ENCODE data around the gene ARL6IP1. TPM values are rescaled to one million over a fixed set of nuclear protein-coding genes. Genes with fewer than 3 reads are reported as not detected.

Gene ARL6IP1
- polyA plus RNA-seq, 2 donors: 46.5 to 59.5 TPM

DNA sequence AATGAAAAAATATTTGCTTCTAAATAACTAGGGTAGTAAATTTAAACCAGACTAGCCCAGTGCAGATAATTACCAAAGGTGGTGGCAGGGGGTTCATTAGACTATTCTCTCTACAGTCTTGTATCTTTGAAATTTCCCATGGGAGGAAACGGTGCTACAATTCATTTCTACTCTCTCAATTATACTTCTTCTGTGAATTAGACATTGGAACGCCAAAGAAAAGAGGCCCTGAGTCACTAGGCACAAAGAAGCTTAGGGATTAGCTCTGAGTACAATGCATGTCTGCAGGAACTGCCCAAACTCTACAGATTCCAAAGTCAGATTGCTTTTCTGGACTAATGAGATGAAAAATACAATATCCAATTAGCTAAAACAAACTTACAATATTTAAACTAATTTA lies 30.7 kb upstream of the ARL6IP1 start:
- 58 to 67% methylated on average over 2 of the region's 2 CpGs for WGBS, 2 donors
- peaks cover 11 to 35% of the 10 kb centered on the region in 2 donors for H3K36me3 ChIP-seq (ENCODE audit: control insufficient read depth in 2 of 2, insufficient read depth in 2 of 2, low read length in 1 of 2)

DNA sequence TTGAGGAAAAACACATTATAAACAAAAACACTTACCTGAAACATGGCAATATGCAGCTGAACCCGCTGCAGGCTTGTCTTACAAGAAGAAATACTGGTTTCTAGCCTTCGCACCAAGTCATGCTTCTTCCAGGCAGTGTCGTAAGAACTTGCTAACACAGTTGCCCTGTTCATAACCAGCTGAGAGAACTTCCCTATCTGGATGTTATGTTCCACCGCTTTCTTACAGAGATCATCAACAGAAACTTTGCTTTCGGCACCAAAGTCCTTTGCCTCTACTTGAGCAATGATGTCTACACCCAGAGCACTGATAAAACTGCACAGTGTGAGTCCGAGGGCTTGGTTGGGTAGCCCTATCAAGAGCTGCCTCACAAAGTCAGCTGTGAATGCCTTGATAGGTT lies 27.9 kb upstream of the ARL6IP1 start:
- 93 to 94% methylated on average over 6 of the region's 6 CpGs for WGBS, 2 donors
- Histone ChIP-seq H3K4me3 (ENCODE audit: low read depth in 1 of 2, low read length in 2 of 2) (no peak overlapping the region), H3K4me1 (ENCODE audit: control insufficient read depth in 2 of 2, insufficient read depth in 2 of 2, low read length in 1 of 2) (no peaks in the 10 kb centered on the region), H3K27ac (ENCODE audit: low read depth in 2 of 2, low read length in 1 of 2) (no peak overlapping the region), H3K36me3 (ENCODE audit: control insufficient read depth in 2 of 2, insufficient read depth in 2 of 2, low read length in 1 of 2) (peaks cover 8 to 16% of the 10 kb centered on the region in 2 donors), H3K27me3 (ENCODE audit: control insufficient read depth in 1 of 2, insufficient read depth in 2 of 2, low read length in 2 of 2) (no peaks in the 10 kb centered on the region), H3K9me3 (ENCODE audit: control insufficient read depth in 2 of 2, insufficient read depth in 1 of 2, low read depth in 1 of 2, low read length in 1 of 2) (no peaks in the 10 kb centered on the region)

More for the DNA sequence above, 30.7 kb upstream of the ARL6IP1 start:
- Histone ChIP-seq H3K27ac (ENCODE audit: low read depth in 2 of 2, low read length in 1 of 2) (no peak overlapping the region), H3K4me1 (ENCODE audit: control insufficient read depth in 2 of 2, insufficient read depth in 2 of 2, low read length in 1 of 2) (no peaks in the 10 kb centered on the region), H3K27me3 (ENCODE audit: control insufficient read depth in 1 of 2, insufficient read depth in 2 of 2, low read length in 2 of 2) (no peaks in the 10 kb centered on the region), H3K9me3 (ENCODE audit: control insufficient read depth in 2 of 2, insufficient read depth in 1 of 2, low read depth in 1 of 2, low read length in 1 of 2) (no peaks in the 10 kb centered on the region), H3K4me3 (ENCODE audit: low read depth in 1 of 2, low read length in 2 of 2) (no peak overlapping the region)

DNA sequence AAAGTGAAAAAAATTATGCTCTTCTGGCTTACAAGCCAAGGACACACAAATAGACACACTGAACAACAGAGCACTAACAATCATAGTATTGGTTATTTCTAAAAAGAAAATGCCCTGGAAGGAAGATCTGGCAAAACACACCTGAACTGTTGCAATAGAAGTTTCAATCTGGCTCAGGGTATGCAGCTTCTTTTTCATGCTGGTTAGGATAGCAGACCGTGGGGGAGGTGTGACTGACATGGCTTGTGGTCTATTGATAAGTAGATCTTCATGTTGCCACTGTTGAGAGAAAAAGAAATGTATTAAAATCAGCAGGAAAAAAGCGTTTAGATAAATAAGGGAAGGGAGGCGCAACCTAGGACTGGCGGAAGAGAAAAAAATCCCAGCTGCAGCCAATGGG lies 26.5 kb upstream of the ARL6IP1 start:
- Histone ChIP-seq H3K27me3 (ENCODE audit: control insufficient read depth in 1 of 2, insufficient read depth in 2 of 2, low read length in 2 of 2) (no peaks in the 10 kb centered on the region), H3K27ac (ENCODE audit: low read depth in 2 of 2, low read length in 1 of 2) (no peak overlapping the region), H3K4me3 (ENCODE audit: low read depth in 1 of 2, low read length in 2 of 2) (no peak overlapping the region), H3K36me3 (ENCODE audit: control insufficient read depth in 2 of 2, insufficient read depth in 2 of 2, low read length in 1 of 2) (peaks cover 8 to 14% of the 10 kb centered on the region in 2 donors), H3K9me3 (ENCODE audit: control insufficient read depth in 2 of 2, insufficient read depth in 1 of 2, low read depth in 1 of 2, low read length in 1 of 2) (no peaks in the 10 kb centered on the region), H3K4me1 (ENCODE audit: control insufficient read depth in 2 of 2, insufficient read depth in 2 of 2, low read length in 1 of 2) (no peaks in the 10 kb centered on the region)
- 89 to 92% methylated on average over 4 of the region's 4 CpGs for WGBS, 2 donors

DNA sequence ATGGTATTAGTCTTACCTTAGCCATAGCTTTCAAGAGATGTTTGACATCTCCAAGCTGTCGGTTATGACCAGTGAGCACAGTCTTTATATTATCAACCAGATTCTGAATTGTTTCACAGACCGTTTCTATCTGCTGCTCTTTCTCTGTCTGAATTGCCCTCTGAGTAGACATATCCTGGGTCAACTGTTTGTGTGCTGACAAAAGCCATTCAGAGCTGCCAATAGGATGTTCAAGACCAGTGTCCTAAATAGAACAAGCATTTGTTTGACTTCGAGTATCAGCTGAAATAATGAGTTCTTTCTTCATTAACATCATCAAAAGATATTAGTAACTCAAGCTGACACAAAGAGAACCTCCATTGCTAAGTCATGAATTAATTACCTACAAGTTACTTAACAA lies 14.9 kb upstream of the ARL6IP1 start:
- Histone ChIP-seq H3K36me3 (ENCODE audit: control insufficient read depth in 2 of 2, insufficient read depth in 2 of 2, low read length in 1 of 2) (peaks cover 6 to 8% of the 10 kb centered on the region in 2 donors), H3K27ac (ENCODE audit: low read depth in 2 of 2, low read length in 1 of 2) (no peak overlapping the region), H3K4me3 (ENCODE audit: low read depth in 1 of 2, low read length in 2 of 2) (no peak overlapping the region), H3K9me3 (ENCODE audit: control insufficient read depth in 2 of 2, insufficient read depth in 1 of 2, low read depth in 1 of 2, low read length in 1 of 2) (no peaks in the 10 kb centered on the region), H3K4me1 (ENCODE audit: control insufficient read depth in 2 of 2, insufficient read depth in 2 of 2, low read length in 1 of 2) (no peaks in the 10 kb centered on the region), H3K27me3 (ENCODE audit: control insufficient read depth in 1 of 2, insufficient read depth in 2 of 2, low read length in 2 of 2) (no peaks in the 10 kb centered on the region)
- 84 to 86% methylated on average over 3 of the region's 3 CpGs for WGBS, 2 donors

DNA sequence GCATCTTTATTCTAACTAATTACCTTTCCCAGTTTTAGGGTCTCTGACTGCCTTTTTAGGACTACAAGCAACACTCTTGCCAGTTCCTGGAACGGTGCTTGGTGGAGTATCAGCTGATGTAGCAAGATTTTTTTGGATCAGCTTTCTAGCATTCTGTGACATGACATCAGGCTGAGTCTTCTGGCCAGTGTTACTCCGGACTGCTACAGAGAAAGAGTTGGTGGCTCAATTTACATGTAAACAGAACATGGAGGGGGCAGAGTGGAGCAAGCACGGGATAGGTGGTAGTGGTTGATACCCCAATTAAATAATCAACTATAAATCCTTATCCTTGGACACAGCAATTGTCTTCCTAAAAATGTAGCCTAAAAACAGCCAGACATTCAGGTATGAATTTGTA lies 10.6 kb upstream of the ARL6IP1 start:
- Histone ChIP-seq H3K9me3 (ENCODE audit: control insufficient read depth in 2 of 2, insufficient read depth in 1 of 2, low read depth in 1 of 2, low read length in 1 of 2) (no peaks in the 10 kb centered on the region), H3K36me3 (ENCODE audit: control insufficient read depth in 2 of 2, insufficient read depth in 2 of 2, low read length in 1 of 2) (peaks cover 12 to 14% of the 10 kb centered on the region in 2 donors), H3K4me3 (ENCODE audit: low read depth in 1 of 2, low read length in 2 of 2) (no peak overlapping the region), H3K4me1 (ENCODE audit: control insufficient read depth in 2 of 2, insufficient read depth in 2 of 2, low read length in 1 of 2) (no peaks in the 10 kb centered on the region), H3K27me3 (ENCODE audit: control insufficient read depth in 1 of 2, insufficient read depth in 2 of 2, low read length in 2 of 2) (no peaks in the 10 kb centered on the region), H3K27ac (ENCODE audit: low read depth in 2 of 2, low read length in 1 of 2) (no peak overlapping the region)
- 93 to 95% methylated on average over 3 of the region's 3 CpGs for WGBS, 2 donors

DNA sequence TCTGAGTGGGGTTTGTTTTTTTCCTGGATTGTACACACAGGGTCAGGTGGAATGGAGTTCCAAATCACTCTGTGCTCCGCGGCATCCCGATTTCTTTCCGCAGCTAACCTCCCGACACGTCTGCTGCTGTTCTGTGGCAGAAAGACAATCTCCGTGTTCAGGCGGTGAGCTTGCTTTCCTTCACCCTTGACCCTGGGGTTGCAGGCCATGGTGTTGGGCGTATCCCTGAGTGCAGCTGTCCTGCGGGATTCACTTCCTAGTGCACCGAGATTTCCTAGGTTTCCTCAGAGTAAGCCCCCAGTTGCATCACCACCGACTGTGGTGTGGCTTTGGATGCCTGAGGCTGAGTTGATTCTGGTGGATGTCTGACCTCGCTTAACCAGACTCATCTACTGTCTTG lies 7.8 kb upstream of the ARL6IP1 start:
- H3K36me3 ChIP-seq (ENCODE audit: control insufficient read depth in 2 of 2, insufficient read depth in 2 of 2, low read length in 1 of 2): peaks cover 10 to 12% of the 10 kb centered on the region in 2 donors
- WGBS, 2 donors: 94 to 95% methylated on average over 13 of the region's 13 CpGs

DNA sequence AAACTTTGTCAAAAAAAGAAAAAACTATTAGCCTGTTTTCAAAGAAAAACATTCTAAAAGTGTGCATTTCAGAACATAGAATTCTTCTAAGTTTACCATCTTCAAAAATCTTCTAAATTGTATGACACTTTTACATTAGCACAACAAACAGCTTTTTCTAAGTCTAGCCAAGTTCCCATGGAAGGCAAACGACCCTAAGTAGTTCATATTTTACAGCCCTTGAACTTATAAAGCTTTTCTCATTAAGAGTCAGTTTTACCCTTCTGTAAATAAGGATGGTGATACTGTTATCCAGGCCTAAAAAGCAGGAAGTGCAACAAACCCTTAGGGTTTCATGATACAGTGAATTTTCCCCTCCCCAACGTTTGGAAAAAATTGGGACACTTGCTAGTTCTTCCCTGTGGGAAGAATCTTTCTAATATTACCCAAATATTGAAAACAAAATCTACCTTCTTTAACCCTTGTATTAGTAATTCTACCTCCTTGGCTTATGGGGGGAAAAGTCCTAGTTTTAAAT lies 4.0 kb upstream of the ARL6IP1 start:
- Histone ChIP-seq H3K4me3 (ENCODE audit: low read depth in 1 of 2, low read length in 2 of 2) (no peak overlapping the region), H3K9me3 (ENCODE audit: control insufficient read depth in 2 of 2, insufficient read depth in 1 of 2, low read depth in 1 of 2, low read length in 1 of 2) (no peaks in the 10 kb centered on the region), H3K4me1 (ENCODE audit: control insufficient read depth in 2 of 2, insufficient read depth in 2 of 2, low read length in 1 of 2) (no peaks in the 10 kb centered on the region), H3K27ac (ENCODE audit: low read depth in 2 of 2, low read length in 1 of 2) (no peak overlapping the region), H3K27me3 (ENCODE audit: control insufficient read depth in 1 of 2, insufficient read depth in 2 of 2, low read length in 2 of 2) (no peaks in the 10 kb centered on the region), H3K36me3 (ENCODE audit: control insufficient read depth in 2 of 2, insufficient read depth in 2 of 2, low read length in 1 of 2) (peaks cover 6 to 8% of the 10 kb centered on the region in 2 donors)
- 18 to 29% methylated on average over 2 of the region's 2 CpGs for WGBS, 2 donors

More for the DNA sequence above, 7.8 kb upstream of the ARL6IP1 start:
- Histone ChIP-seq H3K27me3 (ENCODE audit: control insufficient read depth in 1 of 2, insufficient read depth in 2 of 2, low read length in 2 of 2) (no peaks in the 10 kb centered on the region), H3K9me3 (ENCODE audit: control insufficient read depth in 2 of 2, insufficient read depth in 1 of 2, low read depth in 1 of 2, low read length in 1 of 2) (no peaks in the 10 kb centered on the region), H3K4me3 (ENCODE audit: low read depth in 1 of 2, low read length in 2 of 2) (no peak overlapping the region), H3K27ac (ENCODE audit: low read depth in 2 of 2, low read length in 1 of 2) (no peak overlapping the region), H3K4me1 (ENCODE audit: control insufficient read depth in 2 of 2, insufficient read depth in 2 of 2, low read length in 1 of 2) (no peaks in the 10 kb centered on the region)

DNA sequence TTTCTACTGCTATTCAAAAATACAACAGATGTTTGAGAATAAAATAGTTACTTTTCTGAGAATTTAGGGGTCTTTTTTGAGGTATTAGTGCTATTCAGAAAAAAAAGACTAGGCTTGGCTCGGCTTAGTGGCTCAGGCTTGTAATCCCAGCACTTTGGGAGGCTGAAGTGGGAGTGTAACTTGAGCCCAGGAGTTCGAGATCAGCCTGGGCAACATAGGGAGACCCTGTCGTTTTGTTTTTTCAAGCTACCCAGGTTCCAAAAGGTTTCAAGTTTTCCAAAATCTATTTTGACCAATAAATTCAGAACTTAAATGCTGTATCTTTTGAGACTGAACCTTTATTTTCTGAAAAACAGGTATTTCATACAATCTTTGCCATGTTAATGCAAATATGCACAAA lies 3.2 kb upstream of the ARL6IP1 start:
- WGBS, 2 donors: 47 to 62% methylated on average over 3 of the region's 3 CpGs
- peak overlapping the region; percentile 24 to 61 for H3K27ac ChIP-seq (ENCODE audit: low read depth in 2 of 2, low read length in 1 of 2)

DNA sequence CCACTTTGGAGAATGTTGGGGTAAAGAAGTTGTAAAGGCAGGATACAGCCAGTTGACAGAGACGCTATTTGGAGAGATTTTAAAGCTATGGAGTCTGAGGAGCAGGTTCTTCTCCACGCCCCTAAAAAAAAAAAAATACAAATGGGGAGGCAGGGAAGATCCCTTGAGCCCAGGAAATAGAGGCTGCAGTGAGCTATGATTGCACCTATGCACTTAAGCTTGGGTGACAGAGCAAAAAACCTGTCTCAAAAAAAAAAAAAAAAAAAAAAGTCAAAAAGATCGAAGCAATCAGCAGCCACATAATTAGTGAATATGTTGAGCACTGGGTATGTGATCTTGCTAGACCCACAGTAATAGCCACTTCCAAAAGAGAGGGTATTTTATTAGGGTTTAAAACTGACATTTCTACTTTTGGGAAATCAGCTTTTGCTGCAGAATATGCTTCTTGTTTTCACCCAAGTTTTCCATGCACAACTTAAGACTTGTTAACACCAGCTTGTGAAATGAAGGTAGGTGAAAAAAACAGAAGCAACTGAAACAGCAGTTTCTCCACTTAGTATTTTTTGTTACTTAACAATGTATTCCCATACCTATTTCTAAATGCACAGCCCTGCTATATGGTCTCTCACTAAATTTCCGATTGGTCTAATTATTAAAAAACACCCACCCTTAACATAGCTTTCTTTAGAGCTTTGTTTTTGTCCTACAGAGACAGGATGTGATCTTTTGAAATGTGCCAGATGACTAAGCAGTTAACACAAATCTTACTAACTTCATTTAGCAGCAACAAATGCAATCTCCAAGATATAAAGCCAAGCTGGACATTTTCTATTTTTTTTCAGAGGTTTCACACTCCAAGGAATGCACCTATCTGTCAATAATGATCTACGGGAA lies 2.5 kb upstream of the ARL6IP1 start:
- Histone ChIP-seq H3K4me1 (ENCODE audit: control insufficient read depth in 2 of 2, insufficient read depth in 2 of 2, low read length in 1 of 2) (no peaks in the 10 kb centered on the region), H3K9me3 (ENCODE audit: control insufficient read depth in 2 of 2, insufficient read depth in 1 of 2, low read depth in 1 of 2, low read length in 1 of 2) (no peaks in the 10 kb centered on the region), H3K27me3 (ENCODE audit: control insufficient read depth in 1 of 2, insufficient read depth in 2 of 2, low read length in 2 of 2) (no peaks in the 10 kb centered on the region), H3K4me3 (ENCODE audit: low read depth in 1 of 2, low read length in 2 of 2) (no peak overlapping the region), H3K36me3 (ENCODE audit: control insufficient read depth in 2 of 2, insufficient read depth in 2 of 2, low read length in 1 of 2) (peaks cover 0 to 2% of the 10 kb centered on the region in 2 donors), H3K27ac (ENCODE audit: low read depth in 2 of 2, low read length in 1 of 2) (no peak overlapping the region)
- 54 to 56% methylated on average over 5 of the region's 5 CpGs for WGBS, 2 donors

More for the DNA sequence above, 3.2 kb upstream of the ARL6IP1 start:
- Histone ChIP-seq H3K9me3 (ENCODE audit: control insufficient read depth in 2 of 2, insufficient read depth in 1 of 2, low read depth in 1 of 2, low read length in 1 of 2) (no peaks in the 10 kb centered on the region), H3K4me1 (ENCODE audit: control insufficient read depth in 2 of 2, insufficient read depth in 2 of 2, low read length in 1 of 2) (no peaks in the 10 kb centered on the region), H3K27me3 (ENCODE audit: control insufficient read depth in 1 of 2, insufficient read depth in 2 of 2, low read length in 2 of 2) (no peaks in the 10 kb centered on the region), H3K36me3 (ENCODE audit: control insufficient read depth in 2 of 2, insufficient read depth in 2 of 2, low read length in 1 of 2) (peaks cover 6 to 8% of the 10 kb centered on the region in 2 donors), H3K4me3 (ENCODE audit: low read depth in 1 of 2, low read length in 2 of 2) (no peak overlapping the region)

All from esophagus (tissue), 2 donors.